Activated T-helper 1 cell treated with Interleukin-2 at 50 U/mL for 16 hours (primary cell): Measurements from ENCODE around the gene AXDND1.
A peak's percentile ranks its signal among the peaks of the same experiment; 100 is the strongest.
"Not testable (repeated sequence)": the region's sequence is repeated elsewhere in the genome, so short reads cannot be mapped to it uniquely, and the experiment has no call there.

Experiments used
- DNase-seq: peaks from one replicate; pipeline ENCODE4 v3.0.0-alpha.2; 2020; ENCODE audit warnings: low read depth

Gene AXDND1, protein sequence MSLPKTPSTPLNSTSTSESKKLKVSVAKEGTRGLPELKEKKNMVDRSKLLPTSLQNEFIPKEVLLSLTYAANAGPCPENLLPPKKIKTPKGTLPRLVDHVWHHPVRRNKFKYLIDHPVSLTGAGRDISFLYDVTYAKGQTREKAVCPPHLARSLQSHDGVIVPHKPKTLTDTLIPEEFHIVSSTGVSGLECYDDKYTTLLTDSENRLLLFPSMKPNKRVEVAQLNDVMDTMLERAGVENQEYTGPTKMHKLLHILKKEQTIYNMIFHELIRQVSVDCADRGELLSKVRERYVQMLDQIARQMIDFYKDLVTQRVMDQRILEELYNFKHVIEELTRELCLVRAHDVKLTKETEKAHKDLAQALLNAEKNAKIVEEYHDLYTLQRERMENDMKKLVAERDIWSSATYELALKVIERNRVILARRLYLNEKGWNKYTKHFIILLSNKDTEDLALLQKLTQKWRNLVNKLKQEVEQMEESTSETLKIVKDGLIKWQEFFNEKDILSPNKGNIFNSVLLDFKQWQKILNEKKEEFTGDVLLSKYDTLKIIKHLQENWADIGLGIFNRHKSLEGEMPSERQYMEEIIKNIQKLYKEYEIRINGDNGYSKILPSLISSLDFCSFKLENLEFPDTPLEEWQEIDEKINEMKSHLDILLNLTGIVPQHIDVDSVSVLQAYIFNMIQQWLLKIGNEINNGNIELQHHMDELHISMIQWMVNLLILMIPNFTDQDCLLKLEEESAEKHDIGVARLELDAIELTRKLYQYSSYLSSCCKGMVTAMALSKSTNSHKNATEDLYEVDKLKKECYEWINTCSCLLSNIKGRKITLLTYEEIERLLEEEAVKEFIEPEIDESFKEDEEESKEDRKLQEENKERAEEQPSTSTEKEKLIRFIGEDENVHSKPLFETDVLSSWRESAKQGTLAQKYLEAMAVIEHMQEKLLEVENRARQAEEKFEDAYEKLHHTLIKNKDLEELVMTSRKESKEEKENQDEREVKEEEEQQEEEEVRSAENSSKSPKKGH

DNA sequence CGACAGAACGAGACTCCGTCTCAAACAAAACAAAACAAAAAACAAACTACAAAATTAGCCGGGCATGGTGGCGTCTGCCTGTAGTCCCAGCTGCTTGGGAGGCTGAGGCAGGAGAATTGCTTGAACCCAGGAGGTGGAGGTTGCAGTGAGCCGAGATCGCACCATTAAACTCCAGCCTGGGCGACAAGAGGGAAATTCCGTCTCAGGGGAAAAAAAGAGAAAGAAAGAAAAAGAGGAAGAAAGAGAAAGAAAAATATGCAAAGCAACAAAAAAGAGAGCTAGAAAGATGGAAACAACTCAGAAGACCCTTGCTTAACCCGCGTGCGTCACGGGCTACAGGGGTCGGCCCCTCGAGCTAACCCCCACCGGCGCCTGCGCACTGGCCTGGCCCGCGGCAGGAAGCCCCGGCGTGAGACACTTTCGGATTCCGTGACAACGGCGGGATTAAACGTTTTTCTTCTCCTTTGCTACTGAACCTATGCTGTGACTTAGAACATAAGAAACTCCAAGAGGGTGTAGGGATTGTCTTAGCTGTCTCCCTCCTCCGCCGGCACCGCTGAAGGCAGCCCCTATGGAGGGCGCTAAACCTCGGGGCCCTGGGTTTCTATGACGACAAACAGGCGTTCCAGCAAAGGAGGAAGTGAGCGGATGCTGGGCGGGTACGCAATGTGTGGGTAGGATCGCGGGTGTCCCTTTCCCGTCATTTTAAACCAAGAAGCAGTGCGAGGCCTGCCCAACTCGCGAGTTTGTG is at the start of gene AXDND1:
TSS of gene AXDND1 (plus strand) at position 630 of the 751 bp plus-strand sequence. CDS start 539 bp downstream, outside the sequence.
- DNase-seq: peak; percentile 77

DNA sequence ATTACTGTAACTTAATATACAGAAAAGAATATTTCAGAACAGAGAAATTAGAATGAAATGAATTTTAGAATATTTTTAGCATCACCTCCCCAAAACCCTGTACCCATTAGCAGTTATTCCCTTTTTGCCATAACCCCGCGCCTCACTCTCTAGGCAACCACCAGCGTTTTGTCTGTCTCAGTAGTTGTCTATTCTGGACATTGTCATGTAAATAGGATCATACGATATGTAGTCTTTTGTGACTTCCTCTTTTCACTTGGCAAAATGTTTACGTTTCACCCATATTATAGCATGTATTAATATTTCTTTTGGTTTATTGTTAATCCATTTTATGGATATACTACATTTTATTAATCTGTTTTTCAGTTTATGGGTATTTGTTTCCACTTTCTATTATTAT is 47.3 kb upstream of the AXDND1 start:
- DNase-seq: no peak

DNA sequence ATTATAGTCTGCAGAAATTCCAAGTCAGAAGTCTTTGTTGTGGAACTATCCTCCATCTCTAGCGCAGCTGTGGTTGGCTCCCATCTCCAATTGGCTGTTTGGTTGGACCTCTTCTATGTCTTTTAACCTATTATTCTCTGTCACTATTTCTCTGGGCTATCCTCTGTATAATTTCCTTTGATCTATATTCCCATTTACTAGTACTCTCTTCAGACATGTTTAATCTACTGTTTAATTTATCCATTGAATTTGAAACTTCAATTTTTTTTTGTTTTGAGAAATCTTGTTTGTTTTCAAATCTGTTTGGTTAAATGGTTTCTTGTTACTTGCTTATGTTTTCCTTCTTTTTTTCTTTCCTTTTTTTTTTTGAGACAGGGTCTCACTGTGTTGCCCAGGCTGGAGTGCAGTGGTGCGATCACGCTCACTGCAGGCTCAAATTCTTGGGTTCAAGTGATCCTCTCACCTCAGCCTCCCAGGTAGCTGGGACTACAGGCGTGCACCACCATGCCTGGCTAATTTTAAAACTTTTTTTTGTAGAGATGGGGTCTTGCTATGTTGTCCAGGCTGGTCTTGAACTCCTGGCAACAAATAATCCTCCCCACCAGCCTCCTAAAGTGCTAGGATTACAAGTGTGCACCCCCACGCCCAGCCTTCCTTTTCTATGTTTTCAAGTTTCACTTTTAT is 44.1 kb upstream of the AXDND1 start:
- no peak for DNase-seq

DNA sequence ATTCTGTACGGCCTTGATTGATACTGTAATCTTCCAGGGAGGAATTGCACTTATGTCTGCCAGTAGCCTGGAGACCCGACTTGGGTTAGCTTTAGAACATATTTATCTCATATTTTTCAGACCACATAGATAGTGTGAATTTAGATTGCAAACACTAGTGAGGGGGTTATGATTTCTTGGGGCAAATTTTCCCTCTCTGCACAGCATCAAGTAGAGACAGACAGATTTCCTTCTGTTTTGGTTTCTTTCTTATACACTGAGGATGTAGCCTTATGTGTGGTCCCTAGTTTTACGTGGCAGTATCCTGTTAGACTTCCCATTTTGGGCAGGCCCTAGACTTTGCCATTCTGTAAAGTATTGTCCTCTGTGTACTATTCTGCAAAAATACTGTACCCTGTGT is 43.2 kb upstream of the AXDND1 start:
- DNase-seq: no peak

DNA sequence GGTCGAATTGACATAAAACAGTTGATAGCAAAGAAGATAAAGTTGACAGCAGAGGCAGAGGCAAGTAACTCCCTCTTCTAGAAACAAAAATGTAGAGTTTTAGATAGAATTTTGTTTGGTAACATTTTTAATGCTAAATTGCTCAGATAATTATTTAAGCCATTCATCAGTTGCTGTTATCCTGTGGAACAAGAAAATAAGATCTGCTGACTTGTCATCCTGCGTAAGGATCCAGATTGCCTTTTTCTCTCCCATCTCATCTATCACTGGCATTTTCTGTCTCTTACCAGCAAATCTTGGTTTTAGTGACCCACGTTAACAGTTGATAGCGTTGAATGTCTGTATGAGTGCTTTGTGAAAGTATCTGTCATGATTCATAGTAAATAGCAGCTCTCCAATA is 42.3 kb upstream of the AXDND1 start:
- DNase-seq: no peak

DNA sequence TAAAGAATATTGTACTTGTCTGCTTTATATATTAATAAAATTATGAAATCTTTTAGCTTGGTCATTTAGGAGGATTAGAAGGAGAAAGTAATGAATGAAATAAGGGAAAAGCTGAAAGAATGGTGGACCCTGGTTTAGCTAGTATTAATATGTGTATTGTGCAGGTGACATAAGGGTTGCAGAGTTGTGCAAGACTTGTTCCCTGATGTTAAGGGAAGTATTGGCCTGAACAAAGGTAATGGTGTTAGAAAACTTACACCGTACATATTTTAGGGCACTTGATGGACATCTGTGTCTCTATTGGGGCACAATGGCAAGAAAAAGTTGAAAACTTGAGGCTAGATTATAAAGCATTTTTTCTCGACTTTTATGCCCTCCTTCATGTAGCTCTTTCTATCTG is 39.9 kb upstream of the AXDND1 start:
- DNase-seq: no peak

DNA sequence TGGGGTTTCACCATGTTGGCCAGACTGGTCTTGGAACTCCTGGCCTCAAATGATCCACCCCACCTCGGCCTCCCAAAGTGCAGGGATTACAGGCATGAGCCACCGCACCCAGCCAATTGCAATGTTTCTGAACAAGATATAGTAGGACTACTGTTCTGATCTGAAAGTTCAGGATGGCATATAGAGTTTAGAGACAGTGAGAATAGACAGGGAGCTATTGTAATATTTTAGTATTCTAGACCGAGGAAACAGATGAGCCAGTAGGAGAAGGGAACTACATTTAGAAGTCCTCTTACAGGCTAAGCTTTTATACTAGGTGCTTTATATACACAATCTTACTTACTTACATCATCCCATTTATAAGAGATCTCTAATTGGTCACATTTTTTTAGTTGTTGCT is 39.0 kb upstream of the AXDND1 start:
- no peak for DNase-seq

DNA sequence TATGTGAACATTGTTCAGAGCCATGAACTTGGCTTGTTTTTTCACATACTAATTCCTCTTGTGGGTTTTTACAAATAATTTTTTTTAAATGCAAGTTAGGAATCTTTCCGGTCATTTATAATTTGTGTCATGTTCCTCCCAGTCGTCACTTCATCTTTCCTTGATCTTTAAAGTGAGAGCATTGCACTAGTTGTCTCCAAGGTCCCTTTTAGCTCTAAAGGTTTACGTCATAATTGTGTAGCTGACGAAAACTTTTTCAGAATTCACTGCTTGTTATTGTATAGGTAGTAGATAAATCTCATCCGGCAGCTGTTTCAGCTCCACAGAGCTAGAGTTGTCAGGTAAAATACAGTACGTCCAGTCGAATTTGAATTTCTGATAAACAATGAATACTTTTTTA is 38.6 kb upstream of the AXDND1 start:
- DNase-seq: no peak

DNA sequence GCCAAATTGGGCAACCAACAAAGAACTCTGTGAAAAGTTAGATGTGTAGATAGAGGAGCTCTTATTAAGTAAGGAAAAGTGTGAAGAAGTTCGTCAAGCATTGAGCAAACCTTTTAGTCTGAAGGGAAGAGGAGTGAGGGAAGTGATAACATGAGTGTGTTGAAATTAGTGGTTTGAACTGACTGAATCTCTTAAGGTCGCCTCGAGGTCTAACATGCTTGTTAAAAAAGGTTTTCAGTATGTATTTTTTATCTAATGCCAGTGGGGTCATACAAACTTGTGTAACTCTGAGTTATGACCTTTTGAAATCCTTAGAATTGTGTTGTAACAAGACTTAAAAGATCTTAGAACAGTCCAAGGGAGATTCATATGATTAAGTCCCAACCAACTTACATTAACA is 38.1 kb upstream of the AXDND1 start:
- no peak for DNase-seq

DNA sequence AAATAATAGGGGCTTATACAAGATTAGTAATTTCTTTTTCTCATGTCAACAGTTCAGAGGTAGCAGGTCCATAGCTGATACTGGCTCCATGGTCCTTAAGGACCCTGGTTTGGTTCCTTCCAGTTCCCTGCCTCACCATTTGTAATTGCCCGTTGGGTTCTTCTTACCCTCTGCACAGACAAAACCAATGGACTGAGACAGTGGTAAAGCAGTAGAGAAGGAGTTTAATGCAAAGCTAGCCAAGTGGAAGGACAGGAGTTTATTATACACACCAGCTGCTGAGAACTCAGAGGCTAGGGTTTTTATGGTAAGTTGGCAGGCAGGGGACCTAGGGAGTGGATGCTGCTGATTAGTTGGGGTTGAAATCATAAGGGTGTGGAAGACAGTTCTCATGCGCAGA is 35.9 kb upstream of the AXDND1 start:
- no peak for DNase-seq

DNA sequence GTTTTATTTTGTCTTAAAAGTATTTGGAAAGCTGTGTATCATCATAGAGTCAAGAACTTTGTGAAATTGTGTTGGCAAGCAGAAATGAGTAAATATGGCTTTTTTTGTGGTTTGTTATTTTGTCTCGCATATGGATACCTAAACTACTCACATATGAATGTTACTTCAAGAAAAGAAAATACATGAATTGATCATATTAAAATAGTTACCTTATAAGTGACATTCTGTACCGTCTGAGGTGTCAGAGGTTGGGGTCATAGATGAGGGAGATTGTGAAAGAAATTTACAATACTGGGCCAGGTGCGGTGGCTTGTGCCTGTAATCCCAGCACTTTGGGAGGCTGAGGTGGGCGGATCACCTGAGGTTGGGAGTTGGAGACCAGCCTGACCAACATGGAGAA is 31.3 kb upstream of the AXDND1 start:
- DNase-seq: no peak

DNA sequence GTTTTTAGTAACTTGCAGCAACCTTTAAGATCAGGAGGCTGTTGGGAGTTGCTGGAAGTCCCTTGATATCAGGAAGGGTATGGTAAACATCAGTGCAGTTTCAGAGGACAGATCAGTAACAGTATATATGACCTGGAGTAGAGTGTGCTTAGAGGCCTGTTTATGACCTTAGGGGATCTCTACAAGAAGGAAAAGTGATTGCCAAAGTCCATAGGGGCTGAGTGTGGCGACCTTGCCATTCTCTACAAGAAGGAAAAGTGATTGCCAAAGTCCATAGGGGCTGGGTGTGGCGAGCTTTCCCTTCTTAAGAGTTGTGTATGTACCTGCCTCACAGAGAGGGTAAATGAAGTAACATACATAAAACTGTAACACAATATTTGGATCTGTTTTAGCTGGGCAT is 28.5 kb upstream of the AXDND1 start:
- no peak for DNase-seq

DNA sequence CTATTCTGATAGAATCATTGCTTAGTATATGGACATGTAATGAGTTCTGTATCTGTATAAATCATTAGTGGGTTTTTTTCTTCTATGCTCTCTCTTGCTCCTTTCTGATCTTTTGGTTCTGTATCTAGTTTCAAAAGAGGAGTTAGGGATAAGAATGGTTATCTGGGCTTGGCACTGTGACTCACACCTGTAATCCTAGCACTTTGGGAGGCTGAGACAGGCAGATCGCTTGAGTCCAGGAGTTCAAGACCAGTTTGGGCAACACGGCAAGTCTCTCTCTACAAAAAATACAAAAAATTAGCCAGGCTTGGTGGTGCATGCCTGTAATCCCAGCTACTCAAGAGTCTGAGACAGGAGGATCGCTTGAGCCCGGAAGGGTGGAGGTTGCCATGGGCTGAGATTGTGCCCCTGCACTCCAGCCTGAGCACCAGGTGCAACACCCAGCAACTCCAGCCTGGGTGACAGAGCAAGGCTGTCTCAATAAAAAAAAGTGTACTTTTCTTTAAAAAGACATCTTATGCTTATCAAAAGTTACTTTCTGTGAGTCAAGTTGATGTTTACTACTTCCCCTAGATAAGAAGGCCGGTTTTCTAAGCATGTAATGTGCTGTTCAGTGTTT is 27.7 kb upstream of the AXDND1 start:
- no peak for DNase-seq

DNA sequence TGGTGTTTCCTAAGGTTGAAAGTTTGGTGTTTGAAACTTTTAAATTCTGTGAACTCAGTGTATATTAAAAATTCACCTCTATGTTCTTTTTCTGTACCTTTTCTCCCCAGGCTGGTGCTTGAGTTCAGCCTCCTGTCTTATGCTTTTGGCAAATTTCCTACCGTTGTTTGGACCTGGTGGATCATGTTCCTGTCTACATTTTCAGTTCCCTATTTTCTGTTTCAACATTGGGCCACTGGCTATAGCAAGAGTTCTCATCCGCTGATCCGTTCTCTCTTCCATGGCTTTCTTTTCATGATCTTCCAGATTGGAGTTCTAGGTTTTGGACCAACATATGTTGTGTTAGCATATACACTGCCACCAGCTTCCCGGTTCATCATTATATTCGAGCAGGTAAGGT is 24.9 kb upstream of the AXDND1 start:
- DNase-seq: no peak

DNA sequence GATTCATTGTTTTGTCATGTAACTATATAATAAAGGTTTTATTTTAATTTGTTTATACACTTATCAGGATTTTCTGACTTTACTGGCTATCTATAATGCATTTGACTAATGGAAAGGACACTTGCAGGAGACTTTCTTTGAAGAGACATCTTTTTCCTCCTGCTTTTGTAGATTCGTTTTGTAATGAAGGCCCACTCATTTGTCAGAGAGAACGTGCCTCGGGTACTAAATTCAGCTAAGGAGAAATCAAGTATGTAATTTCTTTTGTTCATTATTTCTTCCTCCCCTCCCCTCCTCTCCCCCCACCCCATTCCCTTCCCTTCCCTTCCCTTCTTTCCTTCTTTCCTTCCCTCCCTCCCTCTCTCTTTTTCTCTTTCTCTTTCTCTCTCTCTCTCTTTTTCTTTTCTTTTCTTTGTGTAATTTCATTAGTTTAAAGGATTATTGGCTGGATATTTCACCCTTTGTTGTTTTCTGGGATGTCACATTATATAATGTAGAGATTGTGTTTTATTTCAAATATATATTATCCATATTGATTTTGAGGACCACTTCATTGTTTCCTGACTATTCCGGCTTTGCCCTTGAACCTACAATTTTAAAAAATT is 23.7 kb upstream of the AXDND1 start:
- DNase-seq: no peak

DNA sequence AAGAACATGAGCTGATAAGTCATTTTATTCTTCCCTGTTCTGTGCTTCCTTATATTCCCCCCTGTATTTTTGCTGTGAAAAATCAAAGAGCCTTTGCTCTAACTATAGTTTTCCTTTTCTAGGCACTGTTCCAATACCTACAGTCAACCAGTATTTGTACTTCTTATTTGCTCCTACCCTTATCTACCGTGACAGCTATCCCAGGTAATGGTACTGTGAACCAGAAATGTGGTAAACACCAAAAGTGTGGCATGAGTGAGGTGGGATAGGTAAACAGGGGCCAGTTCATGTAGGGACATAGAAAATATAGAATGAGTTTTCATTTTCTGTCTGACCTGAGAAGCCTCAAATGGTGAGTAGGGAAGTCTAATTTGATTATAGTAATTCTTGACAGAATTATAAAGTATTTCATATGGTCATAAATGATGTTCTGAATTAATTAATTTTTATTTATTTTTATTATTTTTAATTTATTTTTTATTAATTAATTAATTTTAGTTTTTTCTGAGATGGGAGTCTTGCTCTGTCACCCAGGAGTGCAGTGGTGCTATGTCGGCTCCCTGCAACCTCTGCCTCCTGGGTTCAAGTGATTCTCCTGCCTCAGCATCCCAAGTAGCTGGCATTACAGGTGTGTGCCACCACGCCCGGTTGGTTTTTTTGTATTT is 22.9 kb upstream of the AXDND1 start:
- DNase-seq: no peak

DNA sequence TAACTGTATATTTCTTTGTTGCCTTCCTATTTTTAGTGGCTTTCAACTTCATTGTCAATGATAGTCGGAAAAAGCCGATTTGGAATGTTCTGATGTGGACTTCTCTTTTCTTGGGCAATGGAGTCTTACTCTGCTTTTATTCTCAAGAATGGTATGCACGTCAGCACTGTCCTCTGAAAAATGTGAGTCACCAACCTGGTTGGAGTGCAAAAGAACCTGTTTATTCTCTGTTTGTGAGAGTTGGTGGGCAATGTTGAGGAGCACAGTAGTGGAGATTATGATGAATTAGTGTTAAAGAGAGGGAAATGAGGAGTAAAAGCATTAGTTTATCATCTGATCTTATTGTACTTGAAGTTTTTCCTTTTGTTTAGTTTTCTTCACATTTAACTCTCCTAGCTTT is 14.5 kb upstream of the AXDND1 start:
- DNase-seq: no peak

DNA sequence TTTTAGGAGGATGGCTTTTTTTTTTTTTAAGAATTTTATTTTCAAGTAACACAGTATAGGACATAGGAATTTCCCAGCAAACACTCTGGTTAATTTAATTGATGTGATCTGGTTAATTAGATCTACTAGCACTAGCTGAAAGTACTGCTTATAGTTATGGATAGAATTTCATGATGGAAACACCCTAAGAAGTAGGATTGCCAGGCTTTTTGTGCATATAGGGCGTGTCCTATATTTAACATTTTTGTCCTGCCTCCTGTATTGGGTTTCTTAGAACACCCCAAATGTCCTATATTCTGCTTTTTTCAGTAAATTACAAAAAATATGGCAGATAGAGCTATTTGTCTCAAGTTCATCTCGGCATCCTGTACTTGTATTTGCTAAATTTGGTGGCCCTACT is 13.5 kb upstream of the AXDND1 start:
- DNase-seq: no peak

DNA sequence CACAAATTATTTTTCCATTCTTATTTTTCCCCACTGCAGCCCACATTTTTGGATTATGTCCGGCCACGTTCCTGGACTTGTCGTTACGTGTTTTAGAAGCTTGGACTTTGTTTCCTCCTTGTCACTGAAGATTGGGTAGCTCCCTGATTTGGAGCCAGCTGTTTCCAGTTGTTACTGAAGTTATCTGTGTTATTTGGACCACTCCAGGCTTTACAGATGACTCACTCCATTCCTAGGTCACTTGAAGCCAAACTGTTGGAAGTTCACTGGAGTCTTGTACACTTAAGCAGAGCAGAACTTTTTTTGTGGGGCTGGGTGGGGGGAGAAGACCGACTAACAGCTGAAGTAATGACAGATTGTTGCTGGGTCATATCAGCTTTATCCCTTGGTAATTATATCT is 12.2 kb upstream of the AXDND1 start:
- no peak for DNase-seq

DNA sequence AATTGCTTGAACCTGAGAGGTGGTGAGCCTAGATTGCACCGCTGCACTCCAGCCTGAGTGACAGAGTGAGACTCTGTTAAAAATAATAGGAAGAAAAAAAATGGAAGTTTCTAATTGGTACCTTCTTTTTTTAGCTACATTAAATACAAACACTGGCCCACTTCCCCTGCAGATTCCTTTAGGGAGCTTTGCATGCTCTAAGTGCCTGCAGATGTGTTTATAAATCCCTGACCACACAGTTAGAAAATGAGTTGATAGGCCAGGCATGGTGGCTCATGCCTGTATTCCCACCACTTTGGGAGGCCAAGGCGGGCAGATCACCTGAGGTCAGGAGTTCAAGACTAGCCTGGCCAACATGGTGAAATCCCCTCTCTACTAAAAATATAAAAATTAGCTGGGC is 4.1 kb upstream of the AXDND1 start:
- not testable (repeated sequence) for DNase-seq
